HG03571 (cell line): ENCODE results near the gene DLX4.

Experiments
- ATAC-seq: cut with Tn5 transposase; IDR thresholded peaks from one replicate; pipeline ENCODE4 v1.9.1; 2021; ENCODE audit not compliant: unreplicated experiment

DLX4 gene

DNA sequence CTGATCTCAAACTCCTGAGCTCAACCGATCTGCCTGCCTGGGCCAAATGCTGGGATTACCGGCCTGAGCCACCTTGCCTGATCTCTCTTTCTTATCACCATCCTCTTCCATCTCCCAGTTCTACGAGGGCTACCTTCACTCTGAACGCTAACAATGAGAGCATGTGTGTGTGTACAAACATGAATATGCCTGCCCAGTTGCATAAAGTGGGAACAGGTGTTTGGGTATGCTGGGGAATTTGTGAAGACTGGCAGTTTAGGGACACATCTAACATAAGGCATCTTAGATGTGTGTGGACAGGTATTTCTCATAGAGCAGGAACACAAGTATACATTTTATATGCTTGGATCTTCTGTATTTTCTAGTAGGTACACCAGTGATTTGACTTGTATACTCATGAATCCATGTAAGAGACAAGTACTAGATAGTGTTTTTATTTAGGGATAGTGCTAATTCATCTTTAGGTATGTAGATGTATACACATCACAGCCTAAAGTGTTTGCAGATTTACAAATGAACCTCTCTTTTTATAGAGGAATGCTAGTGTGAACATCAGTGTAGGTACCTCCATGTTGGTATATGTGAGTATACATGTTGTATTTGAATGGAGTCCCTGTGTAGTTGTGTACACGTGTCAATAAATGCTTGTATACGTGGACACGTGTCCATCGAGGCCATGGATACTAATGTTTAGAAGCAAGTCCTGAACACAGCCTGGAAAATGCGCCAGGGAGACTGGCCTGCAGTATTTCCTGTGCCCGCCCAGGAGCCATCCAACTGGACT is 1.2 kb upstream of the DLX4 start:
- no peak for ATAC-seq

GRCh38 chr17:49968405-49969133 is 421 bp upstream of the DLX4 start:
- ATAC-seq = no peak

DNA sequence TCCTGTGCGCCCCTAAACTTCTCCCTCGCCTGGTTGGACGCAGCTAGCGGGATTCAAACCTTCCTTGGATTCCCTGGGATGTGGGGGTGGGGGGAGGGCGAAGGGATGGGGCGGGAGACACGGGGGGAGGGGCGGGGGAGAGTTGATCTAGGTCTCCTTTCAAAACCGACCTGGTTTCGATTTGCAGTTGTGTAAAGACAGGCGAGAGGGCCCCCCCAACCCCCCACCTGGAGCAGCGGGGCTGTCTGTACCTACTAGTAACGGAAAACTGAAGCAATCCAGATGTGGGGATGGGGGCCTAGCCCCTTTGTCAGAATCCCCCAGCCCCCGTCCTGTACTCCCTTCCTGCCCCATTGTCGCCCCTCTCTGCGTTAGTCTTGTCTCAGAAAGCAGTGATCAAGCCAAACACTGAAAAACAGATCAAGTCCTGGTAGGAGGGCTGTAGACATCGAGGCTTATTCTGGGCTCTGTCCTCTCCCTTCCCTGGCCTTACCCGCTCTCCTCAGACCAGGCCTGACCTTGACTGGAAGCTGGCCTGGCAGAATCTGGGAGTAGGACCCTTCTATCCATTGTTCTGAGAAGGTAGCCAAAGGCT is 902 bp downstream of the DLX4 start:
- ATAC-seq = no peak

DNA sequence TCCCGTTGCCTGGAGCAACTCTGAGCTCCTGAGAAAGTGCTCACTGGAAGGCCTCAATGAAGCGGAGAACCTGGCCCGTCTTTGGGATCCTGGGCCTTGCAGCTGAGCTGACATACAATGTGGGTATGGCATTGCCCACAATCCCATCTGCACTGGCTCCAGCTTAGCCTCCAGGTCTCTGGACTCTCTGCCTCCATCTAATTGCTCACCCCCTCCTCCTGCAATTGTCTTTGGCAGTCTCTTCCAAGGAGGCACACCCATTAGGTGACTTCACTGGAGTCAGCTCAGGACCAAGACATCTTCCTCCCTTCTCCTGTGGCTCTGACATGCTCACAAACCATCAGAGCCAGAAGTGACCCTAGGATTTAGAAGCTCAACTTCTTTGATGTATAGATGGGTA is 1.5 kb downstream of the DLX4 start:
- no peak for ATAC-seq

GRCh38 chr17:49971199-49971847 is 2.3 kb downstream of the DLX4 start:
- ATAC-seq = no peak

- no peak for ATAC-seq
Observed at GRCh38 chr17:49971848-49972485, 3.0 kb downstream of the DLX4 start.

DNA sequence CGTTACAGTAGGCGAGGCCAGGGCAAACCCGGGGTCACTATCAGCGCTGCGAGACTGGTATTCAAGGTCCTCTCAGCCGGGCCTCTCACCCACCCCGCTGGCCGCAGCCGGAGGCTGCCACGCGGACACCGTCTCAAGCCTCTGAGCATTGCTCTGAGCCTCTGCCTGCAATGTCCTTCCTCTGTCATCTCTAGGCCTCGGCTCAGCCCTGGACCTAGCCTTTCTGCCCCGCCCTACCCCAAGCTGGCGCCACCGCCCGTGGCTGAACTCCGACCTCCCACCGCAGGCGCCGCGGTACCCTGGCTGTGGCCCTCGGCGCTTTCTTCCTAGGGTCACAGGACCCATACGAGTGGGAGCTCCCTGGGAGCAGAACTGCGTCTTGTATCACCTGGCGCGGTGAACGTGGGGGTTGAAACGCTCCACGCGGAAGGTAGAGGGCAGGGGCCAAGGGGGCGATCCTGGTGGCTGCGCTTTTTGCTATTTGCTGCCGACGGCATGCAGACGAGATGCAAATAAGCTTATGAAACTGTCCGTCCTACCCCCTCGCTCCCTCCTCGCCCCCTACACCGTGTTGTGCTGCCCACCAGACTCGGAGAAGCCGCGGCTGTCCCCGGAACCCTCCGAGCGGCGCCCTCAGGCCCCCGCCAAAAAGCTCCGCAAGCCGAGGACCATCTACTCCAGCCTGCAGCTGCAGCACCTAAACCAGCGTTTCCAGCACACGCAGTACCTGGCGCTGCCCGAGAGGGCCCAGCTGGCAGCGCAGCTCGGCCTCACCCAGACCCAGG is 3.7 kb downstream of the DLX4 start:
- no peak for ATAC-seq

- no peak for ATAC-seq
Observed at GRCh38 chr17:49973271-49973615, 4.3 kb downstream of the DLX4 start.

GRCh38 chr17:49975531-49975930 is 6.5 kb downstream of the DLX4 start:
- ATAC-seq = no peak

DNA sequence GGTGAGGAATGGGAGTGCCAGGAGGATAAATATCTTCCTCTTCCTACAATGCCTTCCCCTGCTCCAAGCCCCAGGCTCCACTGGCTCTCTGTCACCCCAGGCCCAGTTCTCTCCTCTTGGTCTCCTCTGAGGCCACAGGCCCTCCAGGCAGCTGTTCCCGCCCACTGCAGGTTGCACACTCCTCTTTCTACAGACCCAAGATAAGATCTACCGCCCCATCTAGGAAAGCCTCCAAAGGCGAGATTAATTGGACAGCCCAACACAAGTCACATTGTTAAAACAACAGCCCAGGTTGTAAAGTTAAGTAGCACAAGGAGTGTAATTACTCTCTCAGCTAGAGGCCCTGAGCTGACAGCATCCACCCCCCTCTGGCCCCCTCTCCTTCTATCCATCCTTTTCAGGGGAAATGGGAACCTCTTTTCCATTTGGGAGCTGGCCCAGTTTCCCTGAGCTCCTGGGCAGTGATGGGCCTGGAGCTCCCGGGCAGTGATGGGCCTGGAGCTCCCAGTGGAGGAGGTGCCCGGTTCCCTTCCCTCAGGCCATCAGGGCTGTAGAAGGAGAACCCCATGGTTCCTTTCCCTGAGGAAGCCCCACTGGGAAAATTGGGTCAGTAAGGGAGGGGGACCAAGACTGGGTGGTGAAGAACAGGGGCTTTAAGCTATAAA is 7.3 kb downstream of the DLX4 start:
- ATAC-seq = no peak

GRCh38 chr17:49976828-49977202 is 7.8 kb downstream of the DLX4 start:
- no peak for ATAC-seq

GRCh38 chr17:49977463-49978389 is 8.7 kb downstream of the DLX4 start:
- no peak for ATAC-seq

DNA sequence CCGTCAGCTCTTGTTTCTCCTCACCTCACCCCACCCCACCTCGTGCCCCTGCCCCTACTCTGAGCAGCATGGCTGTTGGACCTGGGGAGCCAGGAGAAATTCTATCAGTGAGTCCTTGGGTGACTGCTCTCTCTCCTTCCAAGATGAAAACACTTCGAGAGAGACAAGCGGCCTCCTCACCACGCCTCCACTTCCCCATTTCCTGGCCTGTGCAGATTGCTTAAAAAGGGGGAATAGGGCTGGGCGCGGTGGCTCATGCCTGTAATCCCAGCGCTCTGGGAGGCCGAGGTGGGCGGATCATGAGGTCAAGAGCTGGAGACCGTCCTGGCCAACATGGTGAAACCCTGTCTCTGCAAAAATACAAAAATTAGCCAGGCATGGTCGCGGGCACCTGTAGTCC is 9.5 kb downstream of the DLX4 start:
- no peak for ATAC-seq

DNA sequence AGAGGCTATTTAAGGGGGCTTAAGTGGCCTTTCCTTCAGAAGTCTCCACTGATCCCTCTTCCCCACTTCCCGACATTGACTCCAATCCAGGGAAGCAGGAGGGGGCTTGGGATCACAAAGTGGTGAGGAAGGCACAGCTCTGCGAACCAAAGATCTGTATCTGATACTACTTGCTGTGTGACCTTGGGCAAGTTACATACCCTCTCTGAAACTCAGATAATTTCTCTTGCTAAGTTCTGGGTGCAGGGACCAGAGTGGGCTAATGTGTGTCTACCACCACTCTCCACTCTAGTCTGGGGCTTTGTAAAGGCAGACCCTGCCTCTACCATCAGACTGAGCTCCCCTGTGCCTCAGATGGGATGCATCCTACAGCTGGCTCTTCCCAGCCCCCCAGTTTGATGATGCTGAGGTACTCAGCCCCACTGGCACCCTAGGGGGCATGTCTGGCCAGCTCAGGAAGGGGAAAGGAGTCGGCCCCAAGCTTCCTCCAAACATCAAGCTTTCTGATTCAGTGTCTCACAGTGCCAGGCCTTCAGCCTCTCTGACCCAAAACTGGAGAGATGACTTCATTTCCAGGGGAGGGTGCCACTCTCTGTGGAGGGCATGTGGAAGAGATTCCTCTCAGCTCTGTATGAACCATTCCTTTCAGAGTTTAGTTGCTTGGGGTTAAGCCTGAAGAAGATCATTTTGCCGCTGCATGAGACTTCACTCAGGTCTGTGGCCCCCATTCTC is 10.9 kb downstream of the DLX4 start:
- ATAC-seq = no peak

DNA sequence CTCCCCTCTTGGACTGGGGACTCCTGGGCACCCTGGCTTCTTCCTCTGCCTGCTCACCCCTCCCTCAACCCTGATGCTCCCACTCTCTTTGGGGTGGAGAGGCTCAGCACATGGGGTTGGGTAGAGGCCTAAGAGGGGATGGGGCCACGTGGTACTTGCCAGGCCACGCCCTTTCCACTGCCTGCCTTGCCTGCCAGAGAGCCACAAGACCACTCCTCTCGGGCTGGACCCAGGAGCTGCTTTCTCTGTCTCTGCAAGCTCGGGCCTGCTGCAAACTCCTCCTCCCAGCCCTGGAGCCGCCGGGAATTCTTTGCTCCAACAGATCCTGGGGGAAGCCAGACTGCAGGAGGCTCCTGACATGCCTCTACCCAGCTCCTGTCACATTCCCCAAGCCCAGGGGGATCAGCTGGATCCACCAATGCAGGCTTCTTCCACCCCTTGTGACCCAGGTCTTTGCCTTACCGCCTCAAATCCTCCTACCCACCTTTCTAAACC is 11.8 kb downstream of the DLX4 start:
- ATAC-seq = no peak

DNA sequence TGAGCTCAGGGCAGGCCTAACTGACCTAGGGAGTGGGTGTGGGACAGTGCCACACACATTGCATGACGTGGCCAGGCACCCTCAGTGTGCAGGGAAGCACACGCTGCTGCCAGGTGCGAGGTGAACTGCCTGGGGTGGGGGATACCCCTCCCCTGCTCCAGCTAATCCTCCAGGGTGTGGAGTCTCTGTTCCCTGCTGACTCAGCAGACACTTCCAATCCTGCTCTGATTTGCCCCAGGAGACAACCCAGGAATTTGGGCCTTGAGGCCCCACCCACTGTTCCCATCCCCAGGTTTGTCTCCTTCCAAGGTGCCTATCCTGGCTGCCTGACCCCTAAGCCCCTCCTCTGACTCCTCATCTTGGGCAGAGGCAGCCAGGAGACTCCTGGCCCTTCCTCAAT is 15.3 kb downstream of the DLX4 start:
- no peak for ATAC-seq

GRCh38 chr17:49984776-49985175 is 15.8 kb downstream of the DLX4 start:
- ATAC-seq = no peak

DNA sequence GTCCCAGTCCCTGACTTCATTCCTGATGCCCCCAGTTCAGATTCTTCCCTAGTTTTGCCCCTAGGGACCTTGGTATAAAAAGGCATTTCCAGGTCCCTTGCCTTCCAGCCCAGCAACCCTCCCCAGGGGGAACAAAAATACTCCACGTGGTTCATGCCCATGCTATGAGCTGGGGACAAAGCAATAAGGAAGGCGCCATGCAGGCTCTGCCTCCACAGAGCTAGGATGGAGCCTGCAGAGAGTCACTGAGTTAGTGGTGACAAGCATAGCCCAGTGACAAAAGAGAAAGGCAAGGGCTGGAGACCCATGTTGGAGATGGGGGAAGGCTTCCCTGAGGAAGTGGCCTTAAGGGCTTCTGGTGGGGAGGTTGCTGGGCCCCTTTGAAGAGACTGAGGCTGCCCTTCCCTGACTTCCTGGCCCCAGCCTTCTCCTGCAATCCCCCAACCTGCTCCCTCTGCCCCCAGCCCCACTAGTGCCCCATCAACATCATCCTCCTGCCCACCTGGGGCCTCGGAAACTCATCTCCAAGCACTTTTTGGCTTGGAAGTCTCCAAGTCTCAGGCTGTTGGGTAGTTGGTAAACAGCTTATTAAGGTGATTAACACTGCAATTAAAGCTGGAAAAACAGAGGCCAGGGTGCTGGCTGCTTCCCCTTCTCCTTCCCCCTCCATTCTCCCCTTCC is 16.5 kb downstream of the DLX4 start:
- no peak for ATAC-seq
